ENCODE data around the gene SOCS3. TPM values are rescaled to one million over a fixed set of nuclear protein-coding genes. Genes with fewer than 3 reads are reported as not detected.

Gene SOCS3
- total and polyA plus RNA-seq, 10 of the 15 experiments (the other 5 are each of a cell fraction or from before 2014, with no cell fraction given): 0.05 to 3.9 (median 1.0) TPM

DNA sequence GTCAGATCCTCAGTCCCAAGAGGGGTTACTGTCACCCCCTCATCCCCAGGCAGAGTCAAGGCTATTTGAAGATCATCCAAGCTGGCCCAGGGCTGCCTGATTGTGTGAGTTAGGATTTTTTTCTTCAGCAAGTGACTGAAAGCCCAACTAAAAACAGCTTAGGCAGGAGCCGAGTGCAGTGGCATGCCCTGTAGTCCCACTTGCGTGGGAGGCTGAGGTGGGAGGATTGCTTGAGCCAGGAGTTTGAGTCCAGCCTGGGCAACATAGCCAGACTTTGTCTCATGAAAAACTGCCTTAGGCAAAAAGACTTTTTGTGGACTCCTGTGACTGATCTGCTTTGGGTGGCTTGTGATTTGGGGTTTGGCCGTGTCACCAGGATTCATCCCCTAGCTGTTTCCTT is 38.5 kb upstream of the SOCS3 start:
- no TSS peak for BruUV-seq (replicated peaks)
- Histone ChIP-seq H3K9me3 (replicated peaks; ENCODE audit: control insufficient read depth, insufficient read depth, low read length) (no peaks in the 10 kb centered on the region), H3K79me2 (ENCODE audit: control insufficient read depth, insufficient read depth, low read length) (peaks cover 6% of the 10 kb centered on the region), H2AFZ (ENCODE audit: control insufficient read depth, low read depth, low read length) (no peak overlapping the region), H3K4me1 (ENCODE audit: control insufficient read depth, insufficient read depth, low read length) (no peaks in the 10 kb centered on the region), H4K20me1 (ENCODE audit: control insufficient read depth, insufficient read depth) (no peaks in the 10 kb centered on the region; the same call in 1 of the 2 replicates), H3K27ac (ENCODE audit: control insufficient read depth, insufficient read depth) (no peak overlapping the region), H3K4me2 (ENCODE audit: control insufficient read depth, insufficient read depth) (no peak overlapping the region), H3K9ac (ENCODE audit: control insufficient read depth, insufficient read depth, low read length) (no peak overlapping the region), H3K36me3 (ENCODE audit: control insufficient read depth in 2 of 2, insufficient read depth in 2 of 2, low read length in 1 of 2) (peaks cover 40 to 47% of the 10 kb centered on the region in 2 experiments), H3K27me3 (replicated peaks in 1 of 2; ENCODE audit: control insufficient read depth in 2 of 2, insufficient read depth in 2 of 2, low read length in 1 of 2) (no peaks in the 10 kb centered on the region), H3K4me3 (no peak overlapping the region)
- ChIA-PET POLR2A (no interaction called here), SMC1A (ENCODE audit: uncharacterized antibody, unreplicated experiment) (no interaction called here), RAD21 (ENCODE audit: unreplicated experiment) (no interaction called here), CTCF (interaction anchor here (1.2 kb wide), 1 partner anchor 15 kb away, joined by 3 read pairs; no protein-coding TSS in a partner anchor)
- FAIRE-seq: no peak
- DNase-seq (ENCODE audit: low read depth, low spot score): no peak
- in situ Hi-C loops (cut with MboI) (no loop called here), intact Hi-C loops (cut with micrococcal nuclease; ENCODE audit: unreplicated experiment) (no loop called here)
- no peak for ATAC-seq
- WGBS (ENCODE audit: insufficient coverage, insufficient replicate concordance, low lambda C conversion rate, missing lambda C conversion rate): 83% methylated on average over 3 of the region's 3 CpGs
- TF ChIP-seq EED (IDR thresholded peaks at IDR 0.05; ENCODE audit: low read depth): no peak
- no peak for TF ChIP-seq LARP7 (IDR thresholded peaks at IDR 0.05)
- TF ChIP-seq, protein P1, sequence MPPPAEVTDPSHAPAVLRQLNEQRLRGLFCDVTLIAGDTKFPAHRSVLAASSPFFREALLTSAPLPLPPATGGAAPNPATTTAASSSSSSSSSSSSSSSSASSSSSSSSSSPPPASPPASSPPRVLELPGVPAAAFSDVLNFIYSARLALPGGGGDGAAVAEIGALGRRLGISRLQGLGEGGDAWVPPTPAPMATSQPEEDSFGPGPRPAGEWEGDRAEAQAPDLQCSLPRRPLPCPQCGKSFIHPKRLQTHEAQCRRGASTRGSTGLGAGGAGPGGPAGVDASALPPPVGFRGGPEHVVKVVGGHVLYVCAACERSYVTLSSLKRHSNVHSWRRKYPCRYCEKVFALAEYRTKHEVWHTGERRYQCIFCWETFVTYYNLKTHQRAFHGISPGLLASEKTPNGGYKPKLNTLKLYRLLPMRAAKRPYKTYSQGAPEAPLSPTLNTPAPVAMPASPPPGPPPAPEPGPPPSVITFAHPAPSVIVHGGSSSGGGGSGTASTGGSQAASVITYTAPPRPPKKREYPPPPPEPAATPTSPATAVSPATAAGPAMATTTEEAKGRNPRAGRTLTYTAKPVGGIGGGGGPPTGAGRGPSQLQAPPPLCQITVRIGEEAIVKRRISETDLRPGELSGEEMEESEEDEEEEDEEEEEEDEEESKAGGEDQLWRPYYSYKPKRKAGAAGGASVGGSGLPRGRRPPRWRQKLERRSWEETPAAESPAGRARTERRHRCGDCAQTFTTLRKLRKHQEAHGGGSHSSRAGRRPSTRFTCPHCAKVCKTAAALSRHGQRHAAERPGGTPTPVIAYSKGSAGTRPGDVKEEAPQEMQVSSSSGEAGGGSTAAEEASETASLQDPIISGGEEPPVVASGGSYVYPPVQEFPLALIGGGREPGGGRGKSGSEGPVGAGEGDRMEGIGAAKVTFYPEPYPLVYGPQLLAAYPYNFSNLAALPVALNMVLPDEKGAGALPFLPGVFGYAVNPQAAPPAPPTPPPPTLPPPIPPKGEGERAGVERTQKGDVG (CRISPR knock-in tag; IDR thresholded peaks at IDR 0.05): no peak
- no peak for TF ChIP-seq EP300 (IDR thresholded peaks at IDR 0.05; ENCODE audit: borderline replicate concordance in 1 of 2, control insufficient read depth in 1 of 2, low read depth in 2 of 2, low read length in 2 of 2)
- TF ChIP-seq, protein P2, sequence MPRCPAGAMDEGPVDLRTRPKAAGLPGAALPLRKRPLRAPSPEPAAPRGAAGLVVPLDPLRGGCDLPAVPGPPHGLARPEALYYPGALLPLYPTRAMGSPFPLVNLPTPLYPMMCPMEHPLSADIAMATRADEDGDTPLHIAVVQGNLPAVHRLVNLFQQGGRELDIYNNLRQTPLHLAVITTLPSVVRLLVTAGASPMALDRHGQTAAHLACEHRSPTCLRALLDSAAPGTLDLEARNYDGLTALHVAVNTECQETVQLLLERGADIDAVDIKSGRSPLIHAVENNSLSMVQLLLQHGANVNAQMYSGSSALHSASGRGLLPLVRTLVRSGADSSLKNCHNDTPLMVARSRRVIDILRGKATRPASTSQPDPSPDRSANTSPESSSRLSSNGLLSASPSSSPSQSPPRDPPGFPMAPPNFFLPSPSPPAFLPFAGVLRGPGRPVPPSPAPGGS (IDR thresholded peaks at IDR 0.05; ENCODE audit: borderline replicate concordance, insufficient read depth, low read depth, low read length, poor library complexity, severe bottlenecking): no peak
- no peak for TF ChIP-seq HDAC6 (IDR thresholded peaks at IDR 0.05; ENCODE audit: unreplicated experiment)
- no peak for TF ChIP-seq TCF3 (IDR thresholded peaks at IDR 0.05; ENCODE audit: borderline replicate concordance, insufficient read depth, low read depth, low read length)
- TF ChIP-seq, protein P3, sequence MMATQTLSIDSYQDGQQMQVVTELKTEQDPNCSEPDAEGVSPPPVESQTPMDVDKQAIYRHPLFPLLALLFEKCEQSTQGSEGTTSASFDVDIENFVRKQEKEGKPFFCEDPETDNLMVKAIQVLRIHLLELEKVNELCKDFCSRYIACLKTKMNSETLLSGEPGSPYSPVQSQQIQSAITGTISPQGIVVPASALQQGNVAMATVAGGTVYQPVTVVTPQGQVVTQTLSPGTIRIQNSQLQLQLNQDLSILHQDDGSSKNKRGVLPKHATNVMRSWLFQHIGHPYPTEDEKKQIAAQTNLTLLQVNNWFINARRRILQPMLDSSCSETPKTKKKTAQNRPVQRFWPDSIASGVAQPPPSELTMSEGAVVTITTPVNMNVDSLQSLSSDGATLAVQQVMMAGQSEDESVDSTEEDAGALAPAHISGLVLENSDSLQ (IDR thresholded peaks at IDR 0.05): no peak
- TF ChIP-seq IKZF1 (conservative IDR thresholded peaks at IDR 0.05): no peak
- TF ChIP-seq, protein P4, sequence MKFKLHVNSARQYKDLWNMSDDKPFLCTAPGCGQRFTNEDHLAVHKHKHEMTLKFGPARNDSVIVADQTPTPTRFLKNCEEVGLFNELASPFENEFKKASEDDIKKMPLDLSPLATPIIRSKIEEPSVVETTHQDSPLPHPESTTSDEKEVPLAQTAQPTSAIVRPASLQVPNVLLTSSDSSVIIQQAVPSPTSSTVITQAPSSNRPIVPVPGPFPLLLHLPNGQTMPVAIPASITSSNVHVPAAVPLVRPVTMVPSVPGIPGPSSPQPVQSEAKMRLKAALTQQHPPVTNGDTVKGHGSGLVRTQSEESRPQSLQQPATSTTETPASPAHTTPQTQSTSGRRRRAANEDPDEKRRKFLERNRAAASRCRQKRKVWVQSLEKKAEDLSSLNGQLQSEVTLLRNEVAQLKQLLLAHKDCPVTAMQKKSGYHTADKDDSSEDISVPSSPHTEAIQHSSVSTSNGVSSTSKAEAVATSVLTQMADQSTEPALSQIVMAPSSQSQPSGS (IDR thresholded peaks at IDR 0.05; ENCODE audit: low read length): no peak
- TF ChIP-seq MYB (IDR thresholded peaks at IDR 0.05; ENCODE audit: borderline replicate concordance, low read depth, low read length): no peak
- TF ChIP-seq, protein P5, sequence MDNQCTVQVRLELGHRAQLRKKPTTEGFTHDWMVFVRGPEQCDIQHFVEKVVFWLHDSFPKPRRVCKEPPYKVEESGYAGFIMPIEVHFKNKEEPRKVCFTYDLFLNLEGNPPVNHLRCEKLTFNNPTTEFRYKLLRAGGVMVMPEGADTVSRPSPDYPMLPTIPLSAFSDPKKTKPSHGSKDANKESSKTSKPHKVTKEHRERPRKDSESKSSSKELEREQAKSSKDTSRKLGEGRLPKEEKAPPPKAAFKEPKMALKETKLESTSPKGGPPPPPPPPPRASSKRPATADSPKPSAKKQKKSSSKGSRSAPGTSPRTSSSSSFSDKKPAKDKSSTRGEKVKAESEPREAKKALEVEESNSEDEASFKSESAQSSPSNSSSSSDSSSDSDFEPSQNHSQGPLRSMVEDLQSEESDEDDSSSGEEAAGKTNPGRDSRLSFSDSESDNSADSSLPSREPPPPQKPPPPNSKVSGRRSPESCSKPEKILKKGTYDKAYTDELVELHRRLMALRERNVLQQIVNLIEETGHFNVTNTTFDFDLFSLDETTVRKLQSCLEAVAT (IDR thresholded peaks at IDR 0.05): no peak
- no peak for TF ChIP-seq YBX1 (IDR thresholded peaks at IDR 0.05)
- no peak for TF ChIP-seq BMI1 (IDR thresholded peaks at IDR 0.05; ENCODE audit: borderline replicate concordance)
